GM18868 (cell line): Measurements from ENCODE around the gene AHRR.

Experiments used
- ATAC-seq: cut with Tn5 transposase; IDR thresholded peaks from one replicate; pipeline ENCODE4 v1.9.1; 2021; ENCODE audit warnings: mild to moderate bottlenecking, moderate library complexity; ENCODE audit not compliant: unreplicated experiment

Gene AHRR

GRCh38 chr5:318931-319601, 2.4 kb upstream of the AHRR start:
- ATAC-seq: no peak

GRCh38 chr5:320524-321229, 837 bp upstream of the AHRR start:
- ATAC-seq: no peak

- ATAC-seq: peak; percentile 10
Observed at GRCh38 chr5:321726-322251, 275 bp downstream of the AHRR start.

- peak; percentile 41 for ATAC-seq
Observed at GRCh38 chr5:322281-322941, 897 bp downstream of the AHRR start.

- ATAC-seq: no peak
Observed at GRCh38 chr5:322942-323879, 1.7 kb downstream of the AHRR start.

- ATAC-seq: no peak
Observed at GRCh38 chr5:324736-325612, 3.5 kb downstream of the AHRR start.

- no peak for ATAC-seq
Observed at GRCh38 chr5:326109-326508, 4.6 kb downstream of the AHRR start.

GRCh38 chr5:329121-329735, 7.7 kb downstream of the AHRR start:
- ATAC-seq: no peak

GRCh38 chr5:329768-330167, 8.3 kb downstream of the AHRR start:
- ATAC-seq: no peak

- peak; percentile 52 for ATAC-seq
Observed at GRCh38 chr5:332843-333242, 11.3 kb downstream of the AHRR start.

- ATAC-seq: no peak
Observed at GRCh38 chr5:333945-334344, 12.4 kb downstream of the AHRR start.

- ATAC-seq: no peak
Observed at GRCh38 chr5:334903-335739, 13.6 kb downstream of the AHRR start.

- no peak for ATAC-seq
Observed at GRCh38 chr5:335740-336038, 14.2 kb downstream of the AHRR start.

GRCh38 chr5:337563-338130, 16.1 kb downstream of the AHRR start:
- no peak for ATAC-seq

- ATAC-seq: no peak
Observed at GRCh38 chr5:342501-343460, 21.3 kb downstream of the AHRR start.

- ATAC-seq: peak; percentile 71
Observed at GRCh38 chr5:343461-344401, 22.2 kb downstream of the AHRR start.
